ENCODE measurements around the gene GPR15LG. TPM values are rescaled to one million over a fixed set of nuclear protein-coding genes. Genes with fewer than 3 reads are reported as not detected.

GPR15LG gene
- total RNA-seq, 1 experiment from 2014 or later, result not detected

DNA sequence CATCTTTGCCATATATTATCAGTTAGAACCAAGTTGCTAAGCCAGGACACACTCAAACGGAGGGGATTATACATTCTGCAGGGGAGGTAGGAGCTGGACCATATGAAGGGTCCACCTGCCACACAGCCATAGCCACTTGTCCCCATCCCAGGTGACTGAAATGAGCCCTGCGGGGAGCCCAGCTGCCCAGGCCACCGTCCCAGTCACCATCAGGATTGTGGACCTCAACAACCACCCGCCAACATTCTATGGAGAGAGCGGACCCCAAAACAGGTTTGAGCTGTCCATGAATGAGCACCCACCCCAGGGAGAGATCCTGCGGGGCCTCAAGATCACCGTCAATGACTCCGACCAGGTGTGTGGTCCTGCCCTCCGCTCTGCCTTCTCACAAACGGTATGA lies 34.4 kb downstream of the GPR15LG start:
- TF ChIP-seq EZH2 (IDR thresholded peaks at IDR 0.05) (no peak), FOSL1 (IDR thresholded peaks at IDR 0.05; ENCODE audit: low read depth) (no peak), TCF7L2 (IDR thresholded peaks at IDR 0.05; ENCODE audit: borderline replicate concordance, extremely low read depth, insufficient read depth, insufficient read length) (no peak), SP1 (IDR thresholded peaks at IDR 0.05; ENCODE audit: low read depth) (no peak), SIN3A (IDR thresholded peaks at IDR 0.05; ENCODE audit: low read depth) (no peak), RAD21 (IDR thresholded peaks at IDR 0.05; ENCODE audit: low read depth) (no peak), JUND (IDR thresholded peaks at IDR 0.05) (no peak), ZNF274 (IDR thresholded peaks at IDR 0.05; ENCODE audit: low read depth, low read length) (no peak), ELF1 (IDR thresholded peaks at IDR 0.05; ENCODE audit: borderline replicate concordance, low read depth) (no peak), CEBPB (IDR thresholded peaks at IDR 0.05; ENCODE audit: low read depth) (no peak), CBX3 (IDR thresholded peaks at IDR 0.05; ENCODE audit: low read depth) (no peak), POLR2AphosphoS5 (IDR thresholded peaks at IDR 0.05; ENCODE audit: low read depth, low read length) (no peak), SRF (IDR thresholded peaks at IDR 0.05; ENCODE audit: low read depth) (no peak)
- TF ChIP-seq, protein P1, sequence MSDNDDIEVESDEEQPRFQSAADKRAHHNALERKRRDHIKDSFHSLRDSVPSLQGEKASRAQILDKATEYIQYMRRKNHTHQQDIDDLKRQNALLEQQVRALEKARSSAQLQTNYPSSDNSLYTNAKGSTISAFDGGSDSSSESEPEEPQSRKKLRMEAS (IDR thresholded peaks at IDR 0.05), result no peak
- TF ChIP-seq, protein P2, sequence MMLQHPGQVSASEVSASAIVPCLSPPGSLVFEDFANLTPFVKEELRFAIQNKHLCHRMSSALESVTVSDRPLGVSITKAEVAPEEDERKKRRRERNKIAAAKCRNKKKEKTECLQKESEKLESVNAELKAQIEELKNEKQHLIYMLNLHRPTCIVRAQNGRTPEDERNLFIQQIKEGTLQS (IDR thresholded peaks at IDR 0.05), result no peak
- TF ChIP-seq, protein P3, sequence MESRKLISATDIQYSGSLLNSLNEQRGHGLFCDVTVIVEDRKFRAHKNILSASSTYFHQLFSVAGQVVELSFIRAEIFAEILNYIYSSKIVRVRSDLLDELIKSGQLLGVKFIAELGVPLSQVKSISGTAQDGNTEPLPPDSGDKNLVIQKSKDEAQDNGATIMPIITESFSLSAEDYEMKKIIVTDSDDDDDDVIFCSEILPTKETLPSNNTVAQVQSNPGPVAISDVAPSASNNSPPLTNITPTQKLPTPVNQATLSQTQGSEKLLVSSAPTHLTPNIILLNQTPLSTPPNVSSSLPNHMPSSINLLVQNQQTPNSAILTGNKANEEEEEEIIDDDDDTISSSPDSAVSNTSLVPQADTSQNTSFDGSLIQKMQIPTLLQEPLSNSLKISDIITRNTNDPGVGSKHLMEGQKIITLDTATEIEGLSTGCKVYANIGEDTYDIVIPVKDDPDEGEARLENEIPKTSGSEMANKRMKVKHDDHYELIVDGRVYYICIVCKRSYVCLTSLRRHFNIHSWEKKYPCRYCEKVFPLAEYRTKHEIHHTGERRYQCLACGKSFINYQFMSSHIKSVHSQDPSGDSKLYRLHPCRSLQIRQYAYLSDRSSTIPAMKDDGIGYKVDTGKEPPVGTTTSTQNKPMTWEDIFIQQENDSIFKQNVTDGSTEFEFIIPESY (IDR thresholded peaks at IDR 0.05; ENCODE audit: extremely low read depth, insufficient replicate concordance, low read length), result no peak
- TF ChIP-seq, protein P4, sequence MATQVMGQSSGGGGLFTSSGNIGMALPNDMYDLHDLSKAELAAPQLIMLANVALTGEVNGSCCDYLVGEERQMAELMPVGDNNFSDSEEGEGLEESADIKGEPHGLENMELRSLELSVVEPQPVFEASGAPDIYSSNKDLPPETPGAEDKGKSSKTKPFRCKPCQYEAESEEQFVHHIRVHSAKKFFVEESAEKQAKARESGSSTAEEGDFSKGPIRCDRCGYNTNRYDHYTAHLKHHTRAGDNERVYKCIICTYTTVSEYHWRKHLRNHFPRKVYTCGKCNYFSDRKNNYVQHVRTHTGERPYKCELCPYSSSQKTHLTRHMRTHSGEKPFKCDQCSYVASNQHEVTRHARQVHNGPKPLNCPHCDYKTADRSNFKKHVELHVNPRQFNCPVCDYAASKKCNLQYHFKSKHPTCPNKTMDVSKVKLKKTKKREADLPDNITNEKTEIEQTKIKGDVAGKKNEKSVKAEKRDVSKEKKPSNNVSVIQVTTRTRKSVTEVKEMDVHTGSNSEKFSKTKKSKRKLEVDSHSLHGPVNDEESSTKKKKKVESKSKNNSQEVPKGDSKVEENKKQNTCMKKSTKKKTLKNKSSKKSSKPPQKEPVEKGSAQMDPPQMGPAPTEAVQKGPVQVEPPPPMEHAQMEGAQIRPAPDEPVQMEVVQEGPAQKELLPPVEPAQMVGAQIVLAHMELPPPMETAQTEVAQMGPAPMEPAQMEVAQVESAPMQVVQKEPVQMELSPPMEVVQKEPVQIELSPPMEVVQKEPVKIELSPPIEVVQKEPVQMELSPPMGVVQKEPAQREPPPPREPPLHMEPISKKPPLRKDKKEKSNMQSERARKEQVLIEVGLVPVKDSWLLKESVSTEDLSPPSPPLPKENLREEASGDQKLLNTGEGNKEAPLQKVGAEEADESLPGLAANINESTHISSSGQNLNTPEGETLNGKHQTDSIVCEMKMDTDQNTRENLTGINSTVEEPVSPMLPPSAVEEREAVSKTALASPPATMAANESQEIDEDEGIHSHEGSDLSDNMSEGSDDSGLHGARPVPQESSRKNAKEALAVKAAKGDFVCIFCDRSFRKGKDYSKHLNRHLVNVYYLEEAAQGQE (IDR thresholded peaks at IDR 0.05; ENCODE audit: low read depth), result no peak

More for the DNA sequence above, 34.4 kb downstream of the GPR15LG start:
- POLR2A ChIA-PET, result no interaction called here
- CTCF ChIA-PET, result interaction anchor here (2.1 kb wide), 1 partner anchor 60 kb away, joined by 6 read pairs; no protein-coding TSS in a partner anchor
- H3K4me2 ChIP-seq (ENCODE audit: low read length), result no peak overlapping the region
- H3K4me1 ChIP-seq (ENCODE audit: control insufficient read depth in 1 of 2, insufficient read depth in 2 of 2, low read length in 2 of 2), result no peaks in the 10 kb centered on the region
- no peak overlapping the region for H3K4me3 ChIP-seq (replicated peaks in 1 of 2; ENCODE audit: low read depth in 1 of 2, low read length in 2 of 2)
- H3K9ac ChIP-seq (ENCODE audit: low read length), result no peak overlapping the region
- no TSS peak for BruUV-seq (replicated peaks)
- RAD21 ChIA-PET (ENCODE audit: low non-redundant PET in 1 of 2, low total read pairs in 2 of 2, uncharacterized antibody in 2 of 2, unreplicated experiment in 2 of 2), result no interaction called here
- no peak for ATAC-seq
- H3K36me3 ChIP-seq (ENCODE audit: control insufficient read depth in 1 of 2, insufficient read depth in 2 of 2, low read length in 2 of 2), result no peaks in the 10 kb centered on the region
- no peak overlapping the region for H2AFZ ChIP-seq (ENCODE audit: low read depth, low read length, poor library complexity, severe bottlenecking)
- no peaks in the 10 kb centered on the region for H3K9me2 ChIP-seq (ENCODE audit: insufficient read depth)
- no peak overlapping the region for H3K27ac ChIP-seq (ENCODE audit: low read depth, low read length)
- no peaks in the 10 kb centered on the region for H4K20me1 ChIP-seq (ENCODE audit: insufficient read depth)
- intact Hi-C loops (cut with micrococcal nuclease), result no loop called here
- no peak for DNase-seq (ENCODE audit: low read depth, low spot score)
- no peaks in the 10 kb centered on the region for H3K79me2 ChIP-seq (ENCODE audit: insufficient read depth, low read length)
- peaks cover 19% of the 10 kb centered on the region for H3K27me3 ChIP-seq (ENCODE audit: insufficient read depth, low read length)
- no peaks in the 10 kb centered on the region for H3K9me3 ChIP-seq (ENCODE audit: control insufficient read depth in 1 of 2, insufficient read depth in 1 of 2, low read depth in 1 of 2, low read length in 2 of 2)
